ENCODE data around the gene HPCAL1.

- TF ChIP-seq CTCF (IDR thresholded peaks at IDR 0.05; ENCODE audit: insufficient read depth, low read depth, low read length) (no peak), EZH2 (IDR thresholded peaks at IDR 0.05; ENCODE audit: insufficient read depth, low read length) (no peak)
Measured at GRCh38 chr2:10352361-10352760, 49.7 kb downstream of the HPCAL1 start.
